SK-N-MC (cell line): ENCODE results near the gene TCAF2.
"Not testable (repeated sequence)": the region's sequence is repeated elsewhere in the genome, so short reads cannot be mapped to it uniquely, and the experiment has no call there.

Experiments used
- DNase-seq: peaks from one replicate; pipeline ENCODE4 v3.0.0-alpha.2; 2011; ENCODE audit warnings: low read depth, low spot score
- H3K27ac ChIP-seq: fragments of 200-600 bp; sonication (generic); 2 replicates; pipeline ENCODE4 v1.5.1; 2016; ENCODE audit warnings: mixed run types
- H3K36me3 ChIP-seq: fragments of 200-600 bp; sonication (generic); 2 replicates; pipeline ENCODE4 v1.6.1; 2017; ENCODE audit warnings: antibody characterized with exemption, low read length, mixed read lengths; ENCODE audit not compliant: insufficient read depth
- H3K4me3 ChIP-seq: fragments of 200-600 bp; sonication (generic); 2 replicates; pipeline ENCODE4 v1.5.1; 2016
- H3K9ac ChIP-seq: fragments of 200-600 bp; sonication (generic); 2 replicates; pipeline ENCODE4 v1.8.0; 2017; ENCODE audit warnings: mixed run types, mixed read lengths; ENCODE audit not compliant: insufficient read length
- H3K9me3 ChIP-seq: fragments of 200-600 bp; sonication (generic); 2 replicates; pipeline ENCODE4 v1.6.1; 2017; ENCODE audit warnings: low read depth, mild to moderate bottlenecking, antibody characterized with exemption, low read length, moderate library complexity, mixed read lengths

The TCAF2 gene

DNA sequence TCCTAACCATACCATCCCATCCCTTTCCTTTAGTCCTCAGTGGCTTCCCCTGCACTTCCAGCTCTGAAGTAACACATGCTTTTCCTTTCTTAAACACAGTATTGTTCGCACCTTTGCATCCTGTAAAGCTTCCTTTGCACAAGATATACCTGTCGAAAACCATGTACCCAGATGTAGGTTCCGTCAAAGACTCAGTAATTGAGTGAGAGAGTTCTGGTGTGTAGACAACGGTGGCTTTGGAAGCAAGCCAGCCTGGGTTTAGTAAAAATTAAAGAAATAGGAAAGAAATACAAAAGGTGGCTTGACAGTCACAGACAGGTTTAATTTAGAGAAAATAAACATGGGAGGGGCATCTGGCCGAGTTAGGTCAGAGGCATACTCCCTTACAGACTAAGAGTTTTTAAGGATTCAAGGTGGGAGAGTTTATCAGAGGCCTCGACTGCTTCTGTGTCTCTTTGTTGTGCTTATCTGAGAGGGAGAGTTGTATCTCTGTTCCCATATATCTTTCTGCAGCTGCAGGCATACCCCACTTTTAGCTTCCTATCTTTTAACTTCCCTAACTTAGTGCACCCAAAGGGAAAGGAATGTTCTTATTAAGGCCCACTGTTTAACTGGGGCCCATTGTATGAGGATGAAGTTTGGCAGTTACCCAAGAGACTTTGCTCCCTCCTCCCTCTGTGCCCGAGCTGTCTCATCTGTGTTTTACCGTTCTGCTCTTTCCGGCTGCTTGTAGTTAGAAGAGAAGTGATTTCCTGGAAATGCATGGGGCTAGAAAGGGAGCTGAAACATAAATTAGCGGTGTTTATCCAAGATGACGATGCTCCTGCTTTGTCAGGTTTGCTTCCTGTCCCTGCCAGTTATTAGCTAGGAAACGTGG, 14.8 kb downstream of the TCAF2 start:
- H3K9ac ChIP-seq, H3K4me3 ChIP-seq, H3K9me3 ChIP-seq, H3K27ac ChIP-seq, H3K36me3 ChIP-seq, DNase-seq: not testable (repeated sequence)

DNA sequence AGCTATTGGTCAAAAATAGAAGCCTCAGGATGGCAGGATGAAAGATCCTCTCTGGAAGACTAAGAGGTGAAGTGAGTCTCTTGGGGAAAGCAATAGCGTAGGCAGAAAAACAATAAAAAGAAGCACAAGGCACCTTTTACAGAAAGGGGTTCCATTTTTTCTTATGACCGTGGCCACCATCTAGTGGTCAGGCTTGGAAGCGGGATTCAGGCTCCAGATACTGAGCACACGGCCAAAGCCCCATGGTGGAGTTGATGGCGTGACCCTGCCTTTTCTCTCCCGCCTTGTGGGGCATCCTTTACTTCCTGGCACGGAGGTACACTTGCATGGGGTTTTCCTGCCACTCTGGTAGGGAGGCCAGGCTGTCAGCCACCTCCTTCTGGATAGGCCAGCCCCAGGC, 18.6 kb downstream of the TCAF2 start:
- H3K27ac ChIP-seq, DNase-seq, H3K36me3 ChIP-seq, H3K9me3 ChIP-seq, H3K9ac ChIP-seq, H3K4me3 ChIP-seq: not testable (repeated sequence)

DNA sequence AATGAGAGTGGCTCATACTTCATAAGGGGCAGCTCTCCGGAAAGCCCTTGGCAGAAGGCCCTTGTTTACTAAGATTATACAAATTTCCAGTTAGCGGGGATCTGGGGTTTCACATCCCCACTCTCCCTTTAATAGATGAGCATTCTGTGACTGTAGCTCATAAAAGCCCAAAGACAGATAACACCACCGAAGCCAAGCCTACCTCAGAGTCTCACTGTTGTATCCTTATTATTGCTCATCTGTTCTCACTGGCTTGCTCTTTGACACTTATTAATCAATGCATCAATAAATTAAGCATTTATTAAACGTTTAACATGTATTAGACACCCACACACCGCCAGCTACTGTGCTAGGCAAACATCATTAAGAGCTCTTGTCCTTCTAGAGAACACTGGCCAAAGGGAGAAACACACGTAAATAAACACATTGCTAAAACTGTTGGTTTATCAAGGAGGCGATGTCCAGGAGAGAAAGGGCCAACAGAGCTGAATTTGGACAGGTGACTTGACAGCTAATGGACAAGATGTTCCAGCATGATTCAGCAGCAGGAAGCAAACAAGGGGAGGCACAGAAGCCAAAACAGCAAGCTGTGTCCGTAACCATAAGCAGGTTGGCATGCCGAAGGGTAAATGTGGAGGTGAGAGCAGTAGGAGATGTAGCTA, 19.9 kb downstream of the TCAF2 start:
- H3K4me3 ChIP-seq, H3K9me3 ChIP-seq, H3K27ac ChIP-seq, DNase-seq, H3K9ac ChIP-seq, H3K36me3 ChIP-seq: not testable (repeated sequence)

DNA sequence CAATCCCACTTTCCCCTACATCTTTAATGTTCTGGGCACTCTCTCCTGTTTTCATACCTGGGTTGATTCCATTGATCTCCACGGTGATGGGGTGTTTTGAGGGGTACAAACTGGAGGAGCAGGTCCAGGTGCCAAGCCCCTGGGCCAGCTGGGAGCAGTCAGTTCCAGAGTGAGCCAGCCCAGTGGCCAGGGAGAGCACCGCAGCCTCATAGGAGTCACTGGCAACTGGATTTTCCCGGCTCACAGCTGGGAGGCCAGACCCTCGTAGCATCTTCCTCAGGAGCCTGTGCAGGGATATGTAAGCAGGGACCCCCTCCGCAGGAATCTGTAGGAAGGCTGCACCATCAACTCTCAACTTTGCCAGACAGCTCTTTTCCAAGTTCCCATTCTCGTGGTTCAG, 25.8 kb downstream of the TCAF2 start:
- H3K36me3 ChIP-seq, H3K9ac ChIP-seq, DNase-seq, H3K9me3 ChIP-seq, H3K4me3 ChIP-seq, H3K27ac ChIP-seq: not testable (repeated sequence)

DNA sequence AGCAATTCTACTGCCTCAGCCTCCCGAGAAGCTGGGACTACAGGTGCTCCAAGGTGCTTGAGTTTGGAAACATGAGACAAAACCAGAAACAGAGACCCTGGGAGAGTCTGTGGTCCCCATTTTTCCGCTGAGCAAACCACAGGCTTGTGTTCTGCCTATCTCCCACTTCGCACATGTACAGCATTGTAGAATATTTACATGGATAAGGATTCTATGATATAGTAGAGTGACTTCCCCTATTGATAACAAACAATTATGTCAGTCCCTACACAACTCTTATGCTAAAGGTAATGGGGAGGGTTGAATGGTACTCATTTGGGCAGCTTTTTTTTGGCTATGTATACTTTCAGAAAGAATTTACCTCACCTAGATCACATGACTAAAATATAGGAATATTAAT, 29.1 kb downstream of the TCAF2 start:
- not testable (repeated sequence) for H3K4me3 ChIP-seq, H3K9me3 ChIP-seq, H3K9ac ChIP-seq, H3K36me3 ChIP-seq, H3K27ac ChIP-seq, DNase-seq

DNA sequence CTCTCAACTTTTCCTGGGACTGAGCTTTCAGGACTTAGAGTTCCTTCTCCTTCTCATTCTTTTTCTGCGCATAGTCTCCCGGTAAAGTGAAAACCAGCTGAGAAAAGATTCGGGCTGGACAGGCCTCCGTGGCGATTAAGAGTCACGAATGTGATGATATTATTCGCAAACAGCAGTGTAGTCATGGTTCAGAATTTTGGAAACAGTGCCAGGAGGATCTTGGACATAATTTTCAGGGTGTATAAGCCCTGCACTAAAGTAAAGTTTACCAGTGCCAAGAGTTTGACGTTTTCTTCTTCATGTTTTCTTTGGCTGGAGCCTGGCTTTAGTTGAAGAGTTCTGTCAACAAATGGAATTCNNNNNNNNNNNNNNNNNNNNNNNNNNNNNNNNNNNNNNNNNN, 29.7 kb downstream of the TCAF2 start:
- H3K4me3 ChIP-seq, DNase-seq, H3K9me3 ChIP-seq, H3K36me3 ChIP-seq, H3K27ac ChIP-seq, H3K9ac ChIP-seq: not testable (repeated sequence)
